Measurements from ENCODE around the gene SEMA4C. TPM values are rescaled to one million over a fixed set of nuclear protein-coding genes. Genes with fewer than 3 reads are reported as not detected.

SEMA4C gene
- polyA plus RNA-seq, 1 donor from 2014 or later, result 88.7 TPM

GRCh38 chr2:96918092-96918753 is 48.3 kb upstream of the SEMA4C start:
- Histone ChIP-seq H3F3A (ENCODE audit: insufficient read depth, low read length, poor library complexity, severe bottlenecking) (no peaks in the 10 kb centered on the region), H3K4me3 (ENCODE audit: low read length) (no peak overlapping the region), H3K27ac (ENCODE audit: low read length) (no peak overlapping the region), H3K79me2 (replicated peaks; ENCODE audit: insufficient read depth, low read length) (no peaks in the 10 kb centered on the region), H3K9me2 (ENCODE audit: insufficient read depth, low read length) (no peaks in the 10 kb centered on the region), H3K9me3 (ENCODE audit: low read length) (no peaks in the 10 kb centered on the region), H3K9ac (ENCODE audit: low read length) (no peak overlapping the region), H3K4me2 (ENCODE audit: low read length) (no peak overlapping the region), H4K20me1 (ENCODE audit: insufficient read depth) (no peaks in the 10 kb centered on the region), H3K27me3 (ENCODE audit: insufficient read depth, low read depth, low read length) (no peaks in the 10 kb centered on the region), H3K36me3 (ENCODE audit: insufficient read depth, low read length) (no peaks in the 10 kb centered on the region), H2AFZ (ENCODE audit: low read depth, low read length) (no peak overlapping the region)
- no peak for TF ChIP-seq EZH2 (IDR thresholded peaks at IDR 0.05; ENCODE audit: borderline replicate concordance, insufficient read depth, low read length, poor library complexity, severe bottlenecking)

- H3K27me3 ChIP-seq (ENCODE audit: insufficient read depth, low read depth, low read length), result no peaks in the 10 kb centered on the region
- TF ChIP-seq RAD21 (conservative IDR thresholded peaks at IDR 0.05), result no peak
- no peak for TF ChIP-seq TAF1 (IDR thresholded peaks at IDR 0.05; ENCODE audit: low read depth)
- no peak for TF ChIP-seq SMC3 (conservative IDR thresholded peaks at IDR 0.05; ENCODE audit: poor library complexity)
- TF ChIP-seq MXI1 (conservative IDR thresholded peaks at IDR 0.05; ENCODE audit: poor library complexity, severe bottlenecking), result no peak
- TF ChIP-seq POLR2AphosphoS5 (IDR thresholded peaks at IDR 0.05), result no peak
- TF ChIP-seq, protein P1, sequence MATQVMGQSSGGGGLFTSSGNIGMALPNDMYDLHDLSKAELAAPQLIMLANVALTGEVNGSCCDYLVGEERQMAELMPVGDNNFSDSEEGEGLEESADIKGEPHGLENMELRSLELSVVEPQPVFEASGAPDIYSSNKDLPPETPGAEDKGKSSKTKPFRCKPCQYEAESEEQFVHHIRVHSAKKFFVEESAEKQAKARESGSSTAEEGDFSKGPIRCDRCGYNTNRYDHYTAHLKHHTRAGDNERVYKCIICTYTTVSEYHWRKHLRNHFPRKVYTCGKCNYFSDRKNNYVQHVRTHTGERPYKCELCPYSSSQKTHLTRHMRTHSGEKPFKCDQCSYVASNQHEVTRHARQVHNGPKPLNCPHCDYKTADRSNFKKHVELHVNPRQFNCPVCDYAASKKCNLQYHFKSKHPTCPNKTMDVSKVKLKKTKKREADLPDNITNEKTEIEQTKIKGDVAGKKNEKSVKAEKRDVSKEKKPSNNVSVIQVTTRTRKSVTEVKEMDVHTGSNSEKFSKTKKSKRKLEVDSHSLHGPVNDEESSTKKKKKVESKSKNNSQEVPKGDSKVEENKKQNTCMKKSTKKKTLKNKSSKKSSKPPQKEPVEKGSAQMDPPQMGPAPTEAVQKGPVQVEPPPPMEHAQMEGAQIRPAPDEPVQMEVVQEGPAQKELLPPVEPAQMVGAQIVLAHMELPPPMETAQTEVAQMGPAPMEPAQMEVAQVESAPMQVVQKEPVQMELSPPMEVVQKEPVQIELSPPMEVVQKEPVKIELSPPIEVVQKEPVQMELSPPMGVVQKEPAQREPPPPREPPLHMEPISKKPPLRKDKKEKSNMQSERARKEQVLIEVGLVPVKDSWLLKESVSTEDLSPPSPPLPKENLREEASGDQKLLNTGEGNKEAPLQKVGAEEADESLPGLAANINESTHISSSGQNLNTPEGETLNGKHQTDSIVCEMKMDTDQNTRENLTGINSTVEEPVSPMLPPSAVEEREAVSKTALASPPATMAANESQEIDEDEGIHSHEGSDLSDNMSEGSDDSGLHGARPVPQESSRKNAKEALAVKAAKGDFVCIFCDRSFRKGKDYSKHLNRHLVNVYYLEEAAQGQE (IDR thresholded peaks at IDR 0.05; ENCODE audit: borderline replicate concordance), result no peak
- TF ChIP-seq, protein P2, sequence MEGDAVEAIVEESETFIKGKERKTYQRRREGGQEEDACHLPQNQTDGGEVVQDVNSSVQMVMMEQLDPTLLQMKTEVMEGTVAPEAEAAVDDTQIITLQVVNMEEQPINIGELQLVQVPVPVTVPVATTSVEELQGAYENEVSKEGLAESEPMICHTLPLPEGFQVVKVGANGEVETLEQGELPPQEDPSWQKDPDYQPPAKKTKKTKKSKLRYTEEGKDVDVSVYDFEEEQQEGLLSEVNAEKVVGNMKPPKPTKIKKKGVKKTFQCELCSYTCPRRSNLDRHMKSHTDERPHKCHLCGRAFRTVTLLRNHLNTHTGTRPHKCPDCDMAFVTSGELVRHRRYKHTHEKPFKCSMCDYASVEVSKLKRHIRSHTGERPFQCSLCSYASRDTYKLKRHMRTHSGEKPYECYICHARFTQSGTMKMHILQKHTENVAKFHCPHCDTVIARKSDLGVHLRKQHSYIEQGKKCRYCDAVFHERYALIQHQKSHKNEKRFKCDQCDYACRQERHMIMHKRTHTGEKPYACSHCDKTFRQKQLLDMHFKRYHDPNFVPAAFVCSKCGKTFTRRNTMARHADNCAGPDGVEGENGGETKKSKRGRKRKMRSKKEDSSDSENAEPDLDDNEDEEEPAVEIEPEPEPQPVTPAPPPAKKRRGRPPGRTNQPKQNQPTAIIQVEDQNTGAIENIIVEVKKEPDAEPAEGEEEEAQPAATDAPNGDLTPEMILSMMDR (IDR thresholded peaks at IDR 0.05; ENCODE audit: poor library complexity, severe bottlenecking), result no peak
- no peak for TF ChIP-seq EZH2 (IDR thresholded peaks at IDR 0.05; ENCODE audit: borderline replicate concordance, insufficient read depth, low read length, poor library complexity, severe bottlenecking)
- TF ChIP-seq EP300 (conservative IDR thresholded peaks at IDR 0.05; ENCODE audit: poor library complexity, severe bottlenecking), result no peak
- no peak overlapping the region for H3K4me3 ChIP-seq (ENCODE audit: low read length)
- H4K20me1 ChIP-seq (ENCODE audit: insufficient read depth), result no peaks in the 10 kb centered on the region
- no peak overlapping the region for H3K27ac ChIP-seq (ENCODE audit: low read length)
- no peaks in the 10 kb centered on the region for H3K9me3 ChIP-seq (ENCODE audit: low read length)
- H2AFZ ChIP-seq (ENCODE audit: low read depth, low read length), result no peak overlapping the region
- H3F3A ChIP-seq (ENCODE audit: insufficient read depth, low read length, poor library complexity, severe bottlenecking), result no peaks in the 10 kb centered on the region
- H3K9me2 ChIP-seq (ENCODE audit: insufficient read depth, low read length), result no peaks in the 10 kb centered on the region
- no peak overlapping the region for H3K4me2 ChIP-seq (ENCODE audit: low read length)
- no peaks in the 10 kb centered on the region for H3K79me2 ChIP-seq (replicated peaks; ENCODE audit: insufficient read depth, low read length)
- no peaks in the 10 kb centered on the region for H3K36me3 ChIP-seq (ENCODE audit: insufficient read depth, low read length)
- no peak overlapping the region for H3K9ac ChIP-seq (ENCODE audit: low read length)
Measured at GRCh38 chr2:96916646-96917543, 47.0 kb upstream of the SEMA4C start.

Measured in neural cell (in vitro differentiated cells).